IMR-90 (cell line): ENCODE measurements around the gene SEMA4D.

Experiments
- CTCF ChIP-seq: conservative IDR thresholded peaks from 2 replicates; pipeline ENCODE4 v1.5.1; 2012; ENCODE audit warnings: mild to moderate bottlenecking, low read depth, low read length, improper control_type of control experiment
- NFE2L2 ChIP-seq: fragments of 150-350 bp; IDR thresholded peaks from 2 replicates; pipeline ENCODE4 v1.6.1; 2016; ENCODE audit warnings: low read depth, mild to moderate bottlenecking, low read length
- USF2 ChIP-seq: fragments of 150-350 bp; IDR thresholded peaks from 2 replicates; pipeline ENCODE4 v1.6.1; 2017; ENCODE audit warnings: mild to moderate bottlenecking, antibody characterized with exemption, low read length, low read depth

GRCh38 chr9:89352874-89353649 lies 144.9 kb downstream of the SEMA4D start:
- TF ChIP-seq USF2 = no peak
- no peak for TF ChIP-seq NFE2L2
- no peak for TF ChIP-seq CTCF
